Dedifferentiated amniotic fluid mesenchymal stem cell (primary cell): Measurements from ENCODE around the gene THADA.

Experiments used
- DNase-seq: peaks from one replicate; pipeline ENCODE4 v3.0.0-alpha.2; 2016; ENCODE audit errors: extremely low spot score

The THADA gene

GRCh38 chr2:43224571-43225092, 371.2 kb downstream of the THADA start:
- no peak for DNase-seq

- DNase-seq: peak; percentile 49
Measured at GRCh38 chr2:43224131-43224570, 371.7 kb downstream of the THADA start.

- DNase-seq: no peak
Measured at GRCh38 chr2:43223521-43224001, 372.3 kb downstream of the THADA start.

GRCh38 chr2:43222475-43223309, 373.1 kb downstream of the THADA start:
- DNase-seq: no peak

- peak; percentile 92 for DNase-seq
Measured at GRCh38 chr2:43221763-43222474, 373.9 kb downstream of the THADA start.

GRCh38 chr2:43221124-43221762, 374.6 kb downstream of the THADA start:
- peak; percentile 89 for DNase-seq

- no peak for DNase-seq
Measured at GRCh38 chr2:43220760-43221123, 375.1 kb downstream of the THADA start.

GRCh38 chr2:43220229-43220751, 375.5 kb downstream of the THADA start:
- DNase-seq: peak; percentile 26

- DNase-seq: peak; percentile 37
Measured at GRCh38 chr2:43219383-43220228, 376.2 kb downstream of the THADA start.

GRCh38 chr2:43218702-43219382, 377.0 kb downstream of the THADA start:
- DNase-seq: no peak

GRCh38 chr2:43218155-43218701, 377.6 kb downstream of the THADA start:
- DNase-seq: peak; percentile 40

GRCh38 chr2:43217228-43218154, 378.3 kb downstream of the THADA start:
- no peak for DNase-seq

- no peak for DNase-seq
Measured at GRCh38 chr2:43216629-43217028, 379.2 kb downstream of the THADA start.

GRCh38 chr2:43215673-43216255, 380.1 kb downstream of the THADA start:
- DNase-seq: no peak

GRCh38 chr2:43214253-43214652, 381.6 kb downstream of the THADA start:
- no peak for DNase-seq

GRCh38 chr2:43212931-43213330, 382.9 kb downstream of the THADA start:
- no peak for DNase-seq

- no peak for DNase-seq
Measured at GRCh38 chr2:43212216-43212835, 383.5 kb downstream of the THADA start.
